Measurements from ENCODE around the gene SGIP1. TPM values are rescaled to one million over a fixed set of nuclear protein-coding genes. Genes with fewer than 3 reads are reported as not detected.

The SGIP1 gene
- total and polyA plus RNA-seq, 2 of the 8 experiments (the other 6 are each of a cell fraction or from before 2014, with no cell fraction given) = 1.4 to 2.1 TPM

DNA sequence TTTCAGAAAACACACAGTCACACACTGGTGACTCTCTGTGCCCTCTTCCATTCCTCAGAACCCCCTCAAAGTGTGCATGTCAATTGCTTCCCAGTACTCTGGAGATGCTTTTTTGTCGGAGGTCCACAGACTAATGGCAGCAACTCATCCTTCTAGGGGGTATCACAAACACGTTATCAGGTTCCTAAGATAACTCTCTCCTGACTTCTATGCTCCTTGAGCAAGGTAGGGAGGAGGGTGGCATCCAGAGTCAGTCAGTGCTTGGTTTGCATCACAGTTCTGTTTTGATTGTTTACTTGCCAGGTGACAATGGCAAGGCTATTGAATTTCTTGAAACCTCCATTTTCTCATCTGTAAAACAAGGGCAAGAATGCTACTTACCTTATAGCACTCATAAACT, 178.9 kb downstream of the SGIP1 start:
- Histone ChIP-seq H3K9me3 (ENCODE audit: insufficient read depth in 2 of 2, low read depth in 1 of 2, low read length in 1 of 2) (no peaks in the 10 kb centered on the region), H3K9ac (replicated peaks in 1 of 4; ENCODE audit: extremely low read depth in 1 of 4, low read depth in 3 of 4, low read length in 3 of 4) (no peak overlapping the region), H3K23me2 (ENCODE audit: low read depth, low read length) (no peaks in the 10 kb centered on the region), H2BK12ac (ENCODE audit: low read depth, low read length) (no peak overlapping the region), H3K27ac (ENCODE audit: low read depth, low read length) (no peak overlapping the region), H3K36me3 (ENCODE audit: control insufficient read depth in 2 of 4, insufficient read depth in 4 of 4, low read length in 3 of 4) (no peaks in the 10 kb centered on the region), H3K18ac (ENCODE audit: extremely low read depth, low read length) (no peak overlapping the region), H4K8ac (ENCODE audit: extremely low read depth, insufficient read depth, low read length) (no peak overlapping the region), H3K79me2 (ENCODE audit: control insufficient read depth in 1 of 2, insufficient read depth in 2 of 2, low read length in 2 of 2) (no peaks in the 10 kb centered on the region), H2BK20ac (ENCODE audit: low read length) (no peak overlapping the region), H2BK5ac (ENCODE audit: low read depth, low read length) (no peak overlapping the region), H4K5ac (ENCODE audit: insufficient read length, low read depth, low read length) (no peak overlapping the region), H3K79me1 (ENCODE audit: low read depth, low read length) (no peaks in the 10 kb centered on the region), H3K23ac (ENCODE audit: insufficient read length) (no peak overlapping the region), H4K91ac (replicated peaks; ENCODE audit: insufficient read length, low read length) (no peak overlapping the region), H3K27me3 (replicated peaks in 1 of 4; ENCODE audit: control insufficient read depth in 3 of 4, extremely low read depth in 1 of 4, insufficient read depth in 3 of 4, low read length in 3 of 4) (no peaks in the 10 kb centered on the region), H2AFZ (ENCODE audit: low read length) (no peak overlapping the region), H3K4me3 (ENCODE audit: extremely low read depth in 1 of 4, insufficient read depth in 2 of 4, low read depth in 3 of 4, low read length in 4 of 4) (no peak overlapping the region), H3K4me1 (replicated peaks in 1 of 4; ENCODE audit: control insufficient read depth in 3 of 4, insufficient read depth in 4 of 4, low read length in 3 of 4) (peaks cover 0 to 4% (median 0%) of the 10 kb centered on the region in 4 experiments; a peak in 1 of 7 replicates), H3K4me2 (ENCODE audit: insufficient read depth in 1 of 2, low read depth in 2 of 2, low read length in 2 of 2) (peak overlapping the region; percentile 4 to 5; a peak in 2 of 4 replicates), H2BK120ac (replicated peaks; ENCODE audit: low read depth, low read length) (no peak overlapping the region), H3K4ac (replicated peaks; ENCODE audit: insufficient read length, low read depth, low read length) (no peak overlapping the region), H3K14ac (ENCODE audit: insufficient read length) (no peak overlapping the region), H2BK15ac (ENCODE audit: low read length) (no peak overlapping the region), H3K56ac (replicated peaks; ENCODE audit: insufficient read length, low read depth, low read length) (no peak overlapping the region), H4K20me1 (replicated peaks in 1 of 2; ENCODE audit: control insufficient read depth in 1 of 2, insufficient read depth in 2 of 2, low read length in 2 of 2) (peaks cover 0 to 1% of the 10 kb centered on the region in 2 experiments), H2AK5ac (ENCODE audit: low read depth, low read length) (no peak overlapping the region)
- FAIRE-seq (no peak), DNase-seq (ENCODE audit: low read depth in 1 of 2, low spot score in 2 of 2) (no peak)
- no peak for TF ChIP-seq CBX5 (IDR thresholded peaks at IDR 0.05; ENCODE audit: low read depth, low read length)
- no peak for TF ChIP-seq FOSL1 (IDR thresholded peaks at IDR 0.05; ENCODE audit: insufficient read depth, low read depth, low read length)
- TF ChIP-seq, protein P1, sequence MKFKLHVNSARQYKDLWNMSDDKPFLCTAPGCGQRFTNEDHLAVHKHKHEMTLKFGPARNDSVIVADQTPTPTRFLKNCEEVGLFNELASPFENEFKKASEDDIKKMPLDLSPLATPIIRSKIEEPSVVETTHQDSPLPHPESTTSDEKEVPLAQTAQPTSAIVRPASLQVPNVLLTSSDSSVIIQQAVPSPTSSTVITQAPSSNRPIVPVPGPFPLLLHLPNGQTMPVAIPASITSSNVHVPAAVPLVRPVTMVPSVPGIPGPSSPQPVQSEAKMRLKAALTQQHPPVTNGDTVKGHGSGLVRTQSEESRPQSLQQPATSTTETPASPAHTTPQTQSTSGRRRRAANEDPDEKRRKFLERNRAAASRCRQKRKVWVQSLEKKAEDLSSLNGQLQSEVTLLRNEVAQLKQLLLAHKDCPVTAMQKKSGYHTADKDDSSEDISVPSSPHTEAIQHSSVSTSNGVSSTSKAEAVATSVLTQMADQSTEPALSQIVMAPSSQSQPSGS (IDR thresholded peaks at IDR 0.05; ENCODE audit: low read length) = no peak
- no peak for TF ChIP-seq EZH2 (IDR thresholded peaks at IDR 0.05; ENCODE audit: low read depth, low read length, severe bottlenecking)
- TF ChIP-seq, protein P2, sequence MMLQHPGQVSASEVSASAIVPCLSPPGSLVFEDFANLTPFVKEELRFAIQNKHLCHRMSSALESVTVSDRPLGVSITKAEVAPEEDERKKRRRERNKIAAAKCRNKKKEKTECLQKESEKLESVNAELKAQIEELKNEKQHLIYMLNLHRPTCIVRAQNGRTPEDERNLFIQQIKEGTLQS (IDR thresholded peaks at IDR 0.05; ENCODE audit: insufficient read depth, low read depth, low read length) = no peak
- no peak for TF ChIP-seq CHD1 (IDR thresholded peaks at IDR 0.05; ENCODE audit: low read depth, low read length)
- TF ChIP-seq SUZ12 (IDR thresholded peaks at IDR 0.05; ENCODE audit: low read length) = no peak
- no peak for TF ChIP-seq ZNF274 (IDR thresholded peaks at IDR 0.05; ENCODE audit: borderline replicate concordance, extremely low read depth, low read length)
- no peak for TF ChIP-seq BRCA1 (IDR thresholded peaks at IDR 0.05; ENCODE audit: low read depth, low read length)
- no peak for TF ChIP-seq NRF1 (IDR thresholded peaks at IDR 0.05; ENCODE audit: low read depth, low read length)
- no peak for TF ChIP-seq TEAD4 (IDR thresholded peaks at IDR 0.05; ENCODE audit: low read depth, low read length)
- no peak for TF ChIP-seq CEBPB (IDR thresholded peaks at IDR 0.05; ENCODE audit: low read depth, low read length)
- ChIA-PET CTCF (ENCODE audit: partially characterized antibody) (no interaction called here), POLR2A (ENCODE audit: partially characterized antibody) (no interaction called here)
- WGBS, 2 experiments (ENCODE audit: extremely low coverage in 1 of 2, insufficient coverage in 1 of 2, insufficient read length in 1 of 2, insufficient replicate concordance in 2 of 2, low coverage in 1 of 2, low lambda C conversion rate in 2 of 2, missing lambda C conversion rate in 1 of 2) = 38% methylated on average over 2 of the region's 2 CpGs; no CpG with 5 or more reads in 1 of the 2 experiments
